Retinal pigment epithelial cell (primary cell): ENCODE results near the gene TK1.

Experiments
- DNase-seq: peaks from one replicate; pipeline ENCODE4 v3.0.0-alpha.2; 2010; ENCODE audit warnings: low read depth
- H3K4me3 ChIP-seq: 2 replicates; pipeline ENCODE4 v1.5.1; 2011; ENCODE audit warnings: mild to moderate bottlenecking, low read length, control low read depth, moderate library complexity
- TF ChIP-seq, protein P1 (sequence below): conservative IDR thresholded peaks from 2 replicates; pipeline ENCODE4 v1.5.1; 2011; ENCODE audit warnings: low read depth, low read length, control low read depth, inconsistent platforms

Gene TK1

DNA sequence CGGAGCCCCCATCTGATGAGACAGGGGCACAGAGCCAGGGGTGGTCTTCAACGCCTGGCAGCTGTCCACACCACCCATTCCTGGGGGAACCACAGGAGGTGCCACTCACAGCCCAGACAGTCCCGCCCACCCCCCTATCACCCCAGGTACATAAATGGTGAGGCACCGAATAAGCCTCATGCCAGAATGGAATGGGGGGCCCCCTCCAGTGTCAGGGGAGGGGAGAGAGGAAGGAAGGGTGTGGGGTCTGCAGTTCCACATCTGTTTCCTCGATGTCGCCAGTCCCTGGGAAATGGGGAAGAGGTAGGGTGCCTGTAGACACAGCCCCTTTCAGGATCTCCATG, 60.0 kb downstream of the TK1 start:
- TF ChIP-seq, protein P1, sequence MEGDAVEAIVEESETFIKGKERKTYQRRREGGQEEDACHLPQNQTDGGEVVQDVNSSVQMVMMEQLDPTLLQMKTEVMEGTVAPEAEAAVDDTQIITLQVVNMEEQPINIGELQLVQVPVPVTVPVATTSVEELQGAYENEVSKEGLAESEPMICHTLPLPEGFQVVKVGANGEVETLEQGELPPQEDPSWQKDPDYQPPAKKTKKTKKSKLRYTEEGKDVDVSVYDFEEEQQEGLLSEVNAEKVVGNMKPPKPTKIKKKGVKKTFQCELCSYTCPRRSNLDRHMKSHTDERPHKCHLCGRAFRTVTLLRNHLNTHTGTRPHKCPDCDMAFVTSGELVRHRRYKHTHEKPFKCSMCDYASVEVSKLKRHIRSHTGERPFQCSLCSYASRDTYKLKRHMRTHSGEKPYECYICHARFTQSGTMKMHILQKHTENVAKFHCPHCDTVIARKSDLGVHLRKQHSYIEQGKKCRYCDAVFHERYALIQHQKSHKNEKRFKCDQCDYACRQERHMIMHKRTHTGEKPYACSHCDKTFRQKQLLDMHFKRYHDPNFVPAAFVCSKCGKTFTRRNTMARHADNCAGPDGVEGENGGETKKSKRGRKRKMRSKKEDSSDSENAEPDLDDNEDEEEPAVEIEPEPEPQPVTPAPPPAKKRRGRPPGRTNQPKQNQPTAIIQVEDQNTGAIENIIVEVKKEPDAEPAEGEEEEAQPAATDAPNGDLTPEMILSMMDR, result no peak
- peak overlapping the region; percentile 71 for H3K4me3 ChIP-seq
- no peak for DNase-seq

DNA sequence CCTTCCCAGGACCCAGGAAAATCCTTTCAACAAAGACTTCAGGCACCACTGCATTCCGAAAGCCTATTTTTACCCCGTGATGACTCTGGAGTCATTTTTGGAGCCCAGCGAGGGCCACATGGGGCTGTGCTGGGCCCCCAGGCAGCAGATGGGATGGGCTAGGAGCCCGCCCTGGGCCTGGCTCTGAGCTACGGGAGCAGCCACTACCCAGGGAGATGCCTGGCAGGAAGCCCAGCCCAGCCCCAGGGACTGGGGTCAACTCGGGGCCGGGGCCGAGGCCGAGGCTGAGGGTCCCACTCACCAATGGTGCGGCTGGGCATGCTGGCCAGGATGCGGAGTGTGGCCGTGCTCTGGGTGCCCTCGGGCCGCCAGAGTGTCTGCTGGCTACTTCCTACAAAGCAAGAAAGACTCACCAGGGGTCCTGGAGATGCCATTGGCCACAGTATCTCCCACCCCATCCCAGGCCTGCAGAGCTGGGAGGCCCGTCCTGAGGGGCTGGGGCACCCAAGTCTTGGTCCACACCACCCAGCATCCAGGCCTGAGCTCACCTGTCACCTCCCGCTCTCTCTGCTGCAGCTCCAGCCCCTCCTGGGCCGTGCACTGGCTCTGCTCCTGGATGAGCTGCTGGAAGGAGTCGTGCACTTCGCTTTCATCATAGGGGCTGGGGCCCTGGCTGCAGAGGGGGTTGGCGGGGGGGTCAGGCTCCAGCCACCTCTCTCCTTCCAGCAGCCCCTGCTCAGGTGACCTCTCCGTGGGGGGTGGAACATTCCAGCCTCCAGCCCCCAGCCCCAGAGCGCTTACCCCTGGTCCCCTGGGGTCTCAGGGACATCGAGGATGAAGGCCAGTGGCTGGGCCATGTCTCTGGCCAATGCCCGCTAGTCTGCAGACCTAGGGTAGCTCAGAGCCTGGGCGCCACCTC, 60.6 kb downstream of the TK1 start:
- H3K4me3 ChIP-seq, result no peak overlapping the region

DNA sequence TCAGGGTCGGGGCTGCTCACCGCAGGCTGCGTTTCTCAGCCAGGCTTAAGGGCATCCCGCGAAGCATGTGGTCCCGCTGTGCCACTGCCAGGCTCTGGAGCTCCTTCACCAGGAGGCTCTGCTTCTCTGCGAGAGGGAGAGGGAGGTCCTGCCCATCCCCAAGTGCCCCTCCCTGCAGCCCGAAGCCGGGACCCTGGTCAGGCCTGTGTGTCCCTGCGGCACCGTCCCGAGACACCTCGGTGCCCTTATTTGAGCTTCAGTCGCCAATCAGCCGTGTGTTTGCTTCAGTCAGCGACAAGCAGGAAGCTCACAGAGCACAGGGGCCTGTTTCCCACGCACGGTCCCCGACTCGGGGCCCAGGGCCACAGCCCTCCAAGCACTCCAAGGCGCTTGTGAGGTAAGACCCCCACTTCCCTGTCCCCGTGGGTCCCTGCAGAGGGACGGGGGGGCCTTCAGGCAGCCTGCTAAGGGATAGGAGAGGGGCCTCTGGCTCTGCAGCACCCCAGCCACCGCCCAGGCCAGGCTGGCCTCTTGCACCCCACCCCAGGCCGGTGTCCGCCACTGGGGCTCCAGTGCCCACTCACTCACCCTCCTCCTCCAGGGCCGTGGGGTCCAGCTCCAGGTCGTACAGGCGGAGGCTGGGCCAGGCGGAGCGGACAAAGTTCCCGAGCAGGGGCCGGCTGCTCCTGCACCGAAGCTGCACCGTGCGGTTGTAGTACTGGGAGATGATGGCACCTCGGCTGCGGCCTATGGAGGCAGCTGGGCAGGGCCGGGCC, 61.5 kb downstream of the TK1 start:
- no peak for DNase-seq
- no peak overlapping the region for H3K4me3 ChIP-seq
- TF ChIP-seq, protein P1, result no peak

More for the DNA sequence above, 60.6 kb downstream of the TK1 start:
- TF ChIP-seq, protein P1, result no peak
- no peak for DNase-seq

DNA sequence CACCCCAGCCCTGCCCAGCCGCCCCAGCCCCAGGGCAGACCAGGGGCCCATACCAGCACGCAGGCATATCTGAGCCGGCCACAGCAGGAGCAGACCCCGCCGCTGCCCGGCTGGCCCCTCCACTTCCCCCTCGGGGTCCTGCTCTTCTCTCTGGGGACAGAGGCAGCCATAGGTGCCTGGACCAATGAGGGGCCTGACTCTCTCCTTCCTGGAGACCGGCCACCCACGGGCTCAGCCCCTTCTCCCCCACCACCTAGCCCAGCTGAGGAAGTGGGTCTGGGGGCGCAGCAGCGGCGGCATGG, 62.1 kb downstream of the TK1 start:
- TF ChIP-seq, protein P1, result no peak
- H3K4me3 ChIP-seq, result no peak overlapping the region
- no peak for DNase-seq
